Stomach (tissue), 4 donors: ENCODE results near the gene TGFB1.

Experiments
- CTCF ChIP-seq, 7 experiments: fragments of 450-650 bp in 4 of 7; fragments of 200-600 bp in 3 of 7; sonication (generic) in 3 of 7; IDR thresholded peaks; one replicate each; pipeline ENCODE4 v1.5.1; 2016 to 2019; ENCODE audit warnings: antibody characterized with exemption in 7 of 7, control low read depth in 2 of 7, mild to moderate bottlenecking in 1 of 7
- POLR2A ChIP-seq, 4 donors: fragments of 450-650 bp; IDR thresholded peaks; one replicate each; pipeline ENCODE4 v1.6.1; 2016; ENCODE audit warnings: antibody characterized with exemption in 4 of 4, control low read depth in 2 of 4, mild to moderate bottlenecking in 1 of 4, moderate library complexity in 1 of 4

GRCh38 chr19:41324921-41325639 is 28.6 kb downstream of the TGFB1 start:
- TF ChIP-seq POLR2A (IDR thresholded peaks at IDR 0.05) (no peak), CTCF (IDR thresholded peaks at IDR 0.05) (no peak)
